ENCODE results near the gene ZP1. TPM values are rescaled to one million over a fixed set of nuclear protein-coding genes. Genes with fewer than 3 reads are reported as not detected.

Gene ZP1
- total RNA-seq, 1 experiment from 2014 or later: not detected

- no peak for TF ChIP-seq CTCF (IDR thresholded peaks at IDR 0.05)
- TF ChIP-seq, protein P1, sequence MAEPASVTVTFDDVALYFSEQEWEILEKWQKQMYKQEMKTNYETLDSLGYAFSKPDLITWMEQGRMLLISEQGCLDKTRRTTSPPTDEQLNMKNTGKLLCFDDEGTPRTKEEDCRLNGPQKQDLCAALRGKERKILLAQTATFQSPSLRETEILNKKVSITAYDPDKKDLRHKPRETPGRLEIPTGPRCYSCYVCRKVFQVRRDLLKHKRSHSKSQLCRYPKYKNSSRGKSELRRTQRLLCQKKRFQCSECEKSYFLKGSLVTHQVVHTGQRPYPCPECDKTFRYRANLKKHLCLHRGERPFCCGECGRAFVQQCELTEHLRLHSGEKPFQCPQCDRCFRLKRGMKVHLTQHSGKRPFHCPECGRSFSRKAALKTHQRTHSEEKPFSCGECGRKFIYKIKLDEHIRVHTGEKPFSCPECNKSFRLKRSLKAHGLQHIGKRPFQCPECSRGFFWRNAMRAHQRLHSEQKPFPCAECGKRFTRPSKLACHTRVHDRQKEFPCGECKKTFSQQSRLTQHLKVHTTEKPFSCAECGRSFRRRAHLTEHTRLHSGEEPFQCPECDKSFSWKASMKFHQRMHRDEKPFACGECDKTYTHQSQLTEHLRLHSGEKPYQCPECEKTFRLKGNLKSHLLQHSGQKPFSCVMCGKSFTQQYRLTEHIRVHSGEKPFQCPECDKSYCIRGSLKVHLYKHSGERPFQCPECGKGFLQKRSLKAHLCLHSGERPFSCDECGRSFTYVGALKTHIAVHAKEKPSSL (CRISPR knock-in tag; conservative IDR thresholded peaks at IDR 0.05): no peak
- no peak for TF ChIP-seq ZNF263 (CRISPR knock-in tag; IDR thresholded peaks at IDR 0.05; ENCODE audit: low read depth)
Observed at GRCh38 chr11:60919956-60920355, 52.6 kb downstream of the ZP1 start (continued).

DNA sequence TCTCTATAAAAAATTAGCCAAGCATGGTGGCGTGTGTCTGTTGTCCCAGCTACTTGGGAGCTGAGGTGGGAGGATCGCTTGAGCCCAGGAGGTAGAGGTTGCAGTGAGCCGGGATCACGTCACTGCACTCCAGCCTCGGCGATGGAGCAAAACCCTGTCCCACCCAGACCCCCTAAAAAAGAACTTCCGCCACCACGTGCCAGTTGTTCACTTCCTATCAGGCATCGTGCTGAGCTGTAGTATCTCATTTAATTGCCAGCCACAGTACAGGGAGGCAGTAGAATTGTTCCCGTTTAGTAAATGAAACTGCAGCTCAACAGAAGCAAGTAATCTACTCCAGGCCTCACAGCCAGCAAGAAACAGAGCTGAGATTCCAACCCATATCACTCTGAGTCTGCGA lies 53.9 kb downstream of the ZP1 start:
- no peaks in the 10 kb centered on the region for H3K9me3 Mint-ChIP-seq
- no peaks in the 10 kb centered on the region; the same call in 1 of the 2 replicates for H3K27me3 Mint-ChIP-seq (ENCODE audit: low read depth)
- ChIA-PET POLR2A (no interaction called here), CTCF (interaction anchor here (0.6 to 1.5 kb wide), 2 partner anchors 22 to 797 kb away, joined by 4 read pairs; no protein-coding TSS in a partner anchor)
- no peak for DNase-seq (ENCODE audit: low spot score)
- H3K4me3 Mint-ChIP-seq: no peak overlapping the region
- peaks cover 34% of the 10 kb centered on the region for H3K4me1 Mint-ChIP-seq
- TF ChIP-seq, protein P2, sequence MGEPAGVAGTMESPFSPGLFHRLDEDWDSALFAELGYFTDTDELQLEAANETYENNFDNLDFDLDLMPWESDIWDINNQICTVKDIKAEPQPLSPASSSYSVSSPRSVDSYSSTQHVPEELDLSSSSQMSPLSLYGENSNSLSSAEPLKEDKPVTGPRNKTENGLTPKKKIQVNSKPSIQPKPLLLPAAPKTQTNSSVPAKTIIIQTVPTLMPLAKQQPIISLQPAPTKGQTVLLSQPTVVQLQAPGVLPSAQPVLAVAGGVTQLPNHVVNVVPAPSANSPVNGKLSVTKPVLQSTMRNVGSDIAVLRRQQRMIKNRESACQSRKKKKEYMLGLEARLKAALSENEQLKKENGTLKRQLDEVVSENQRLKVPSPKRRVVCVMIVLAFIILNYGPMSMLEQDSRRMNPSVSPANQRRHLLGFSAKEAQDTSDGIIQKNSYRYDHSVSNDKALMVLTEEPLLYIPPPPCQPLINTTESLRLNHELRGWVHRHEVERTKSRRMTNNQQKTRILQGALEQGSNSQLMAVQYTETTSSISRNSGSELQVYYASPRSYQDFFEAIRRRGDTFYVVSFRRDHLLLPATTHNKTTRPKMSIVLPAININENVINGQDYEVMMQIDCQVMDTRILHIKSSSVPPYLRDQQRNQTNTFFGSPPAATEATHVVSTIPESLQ (CRISPR knock-in tag; IDR thresholded peaks at IDR 0.05): no peak
- no peak for TF ChIP-seq ZNF512 (CRISPR knock-in tag; IDR thresholded peaks at IDR 0.05; ENCODE audit: borderline replicate concordance)
- TF ChIP-seq, protein P3, sequence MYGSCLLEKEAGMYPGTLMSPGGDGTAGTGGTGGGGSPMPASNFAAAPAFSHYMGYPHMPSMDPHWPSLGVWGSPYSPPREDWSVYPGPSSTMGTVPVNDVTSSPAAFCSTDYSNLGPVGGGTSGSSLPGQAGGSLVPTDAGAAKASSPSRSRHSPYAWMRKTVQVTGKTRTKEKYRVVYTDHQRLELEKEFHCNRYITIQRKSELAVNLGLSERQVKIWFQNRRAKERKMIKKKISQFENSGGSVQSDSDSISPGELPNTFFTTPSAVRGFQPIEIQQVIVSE (CRISPR knock-in tag; IDR thresholded peaks at IDR 0.05; ENCODE audit: borderline replicate concordance): no peak
- no peak for TF ChIP-seq NFE2L1 (CRISPR knock-in tag; IDR thresholded peaks at IDR 0.05)
- TF ChIP-seq FOXK1 (CRISPR knock-in tag; IDR thresholded peaks at IDR 0.05): no peak
- no peak for TF ChIP-seq ZMAT4 (CRISPR knock-in tag; IDR thresholded peaks at IDR 0.05)
- TF ChIP-seq, protein P4, sequence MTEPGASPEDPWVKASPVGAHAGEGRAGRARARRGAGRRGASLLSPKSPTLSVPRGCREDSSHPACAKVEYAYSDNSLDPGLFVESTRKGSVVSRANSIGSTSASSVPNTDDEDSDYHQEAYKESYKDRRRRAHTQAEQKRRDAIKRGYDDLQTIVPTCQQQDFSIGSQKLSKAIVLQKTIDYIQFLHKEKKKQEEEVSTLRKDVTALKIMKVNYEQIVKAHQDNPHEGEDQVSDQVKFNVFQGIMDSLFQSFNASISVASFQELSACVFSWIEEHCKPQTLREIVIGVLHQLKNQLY (CRISPR knock-in tag; IDR thresholded peaks at IDR 0.05): no peak
- TF ChIP-seq TEAD1 (CRISPR knock-in tag; IDR thresholded peaks at IDR 0.05): no peak
- TF ChIP-seq, protein P5, sequence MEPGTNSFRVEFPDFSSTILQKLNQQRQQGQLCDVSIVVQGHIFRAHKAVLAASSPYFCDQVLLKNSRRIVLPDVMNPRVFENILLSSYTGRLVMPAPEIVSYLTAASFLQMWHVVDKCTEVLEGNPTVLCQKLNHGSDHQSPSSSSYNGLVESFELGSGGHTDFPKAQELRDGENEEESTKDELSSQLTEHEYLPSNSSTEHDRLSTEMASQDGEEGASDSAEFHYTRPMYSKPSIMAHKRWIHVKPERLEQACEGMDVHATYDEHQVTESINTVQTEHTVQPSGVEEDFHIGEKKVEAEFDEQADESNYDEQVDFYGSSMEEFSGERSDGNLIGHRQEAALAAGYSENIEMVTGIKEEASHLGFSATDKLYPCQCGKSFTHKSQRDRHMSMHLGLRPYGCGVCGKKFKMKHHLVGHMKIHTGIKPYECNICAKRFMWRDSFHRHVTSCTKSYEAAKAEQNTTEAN (CRISPR knock-in tag; IDR thresholded peaks at IDR 0.05): no peak
- no peak for TF ChIP-seq NR3C1 (CRISPR knock-in tag; conservative IDR thresholded peaks at IDR 0.05; ENCODE audit: low read depth)
- no peak for TF ChIP-seq CTCF (IDR thresholded peaks at IDR 0.05)
- no peak for TF ChIP-seq RELA (CRISPR knock-in tag; IDR thresholded peaks at IDR 0.05; ENCODE audit: borderline replicate concordance)
- TF ChIP-seq, protein P6, sequence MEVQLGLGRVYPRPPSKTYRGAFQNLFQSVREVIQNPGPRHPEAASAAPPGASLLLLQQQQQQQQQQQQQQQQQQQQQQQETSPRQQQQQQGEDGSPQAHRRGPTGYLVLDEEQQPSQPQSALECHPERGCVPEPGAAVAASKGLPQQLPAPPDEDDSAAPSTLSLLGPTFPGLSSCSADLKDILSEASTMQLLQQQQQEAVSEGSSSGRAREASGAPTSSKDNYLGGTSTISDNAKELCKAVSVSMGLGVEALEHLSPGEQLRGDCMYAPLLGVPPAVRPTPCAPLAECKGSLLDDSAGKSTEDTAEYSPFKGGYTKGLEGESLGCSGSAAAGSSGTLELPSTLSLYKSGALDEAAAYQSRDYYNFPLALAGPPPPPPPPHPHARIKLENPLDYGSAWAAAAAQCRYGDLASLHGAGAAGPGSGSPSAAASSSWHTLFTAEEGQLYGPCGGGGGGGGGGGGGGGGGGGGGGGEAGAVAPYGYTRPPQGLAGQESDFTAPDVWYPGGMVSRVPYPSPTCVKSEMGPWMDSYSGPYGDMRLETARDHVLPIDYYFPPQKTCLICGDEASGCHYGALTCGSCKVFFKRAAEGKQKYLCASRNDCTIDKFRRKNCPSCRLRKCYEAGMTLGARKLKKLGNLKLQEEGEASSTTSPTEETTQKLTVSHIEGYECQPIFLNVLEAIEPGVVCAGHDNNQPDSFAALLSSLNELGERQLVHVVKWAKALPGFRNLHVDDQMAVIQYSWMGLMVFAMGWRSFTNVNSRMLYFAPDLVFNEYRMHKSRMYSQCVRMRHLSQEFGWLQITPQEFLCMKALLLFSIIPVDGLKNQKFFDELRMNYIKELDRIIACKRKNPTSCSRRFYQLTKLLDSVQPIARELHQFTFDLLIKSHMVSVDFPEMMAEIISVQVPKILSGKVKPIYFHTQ (CRISPR knock-in tag; IDR thresholded peaks at IDR 0.05): no peak
- TF ChIP-seq ZNF423 (CRISPR knock-in tag; IDR thresholded peaks at IDR 0.05): no peak
- TF ChIP-seq ELF4 (CRISPR knock-in tag; IDR thresholded peaks at IDR 0.05; ENCODE audit: low read depth): no peak
- no peak overlapping the region for H3K27ac Mint-ChIP-seq
- no peak for ATAC-seq
- peaks cover 14% of the 10 kb centered on the region for H3K36me3 Mint-ChIP-seq
